Mesenteric fat pad (tissue), 1 donor: ENCODE measurements around the gene KRTAP10-4. TPM values are rescaled to one million over a fixed set of nuclear protein-coding genes. Genes with fewer than 3 reads are reported as not detected.
"Not testable (repeated sequence)": the region's sequence is repeated elsewhere in the genome, so short reads cannot be mapped to it uniquely, and the experiment has no call there.

Experiments
- DNase-seq: peaks from one replicate; pipeline ENCODE4 v3.0.0-alpha.2; 2020; ENCODE audit warnings: low spot score
- long read RNA-seq: library from polyadenylated mRNA; unstranded; transcript quantifications from one replicate; pipeline ENCODE4 v2.0.0, GENCODE V29; 2020
- total RNA-seq: library from RNA; stranded (reverse); fragmentation: NEBNext Ultra II Directional; extraction: Animal tissue kit (Norgen Biotek cat#: 25700); gene quantifications from one replicate; pipeline ENCODE4 v1.2.1, GENCODE V29; 2021
- donor health status: DM: yes; HTN: yes; CAD: no.

KRTAP10-4 gene
- total RNA-seq = not detected
- long read RNA-seq = 0 reads

- DNase-seq = not testable (repeated sequence)
Observed at GRCh38 chr21:44573630-44574456, at the start of gene KRTAP10-4. KRTAP10-4 (plus strand) TSS chr21:44573729; CDS start chr21:44573759, 30 bp downstream.

- DNase-seq = peak; percentile 45
Observed at GRCh38 chr21:44524414-44525371, 48.8 kb upstream of the KRTAP10-4 start.

GRCh38 chr21:44525391-44526095, 48.0 kb upstream of the KRTAP10-4 start:
- DNase-seq = peak; percentile 67

- peak; percentile 59 for DNase-seq
Observed at GRCh38 chr21:44526096-44526997, 47.2 kb upstream of the KRTAP10-4 start.

GRCh38 chr21:44527156-44527982, 46.2 kb upstream of the KRTAP10-4 start:
- peak; percentile 49 for DNase-seq

GRCh38 chr21:44527983-44528633, 45.4 kb upstream of the KRTAP10-4 start:
- DNase-seq = no peak

- DNase-seq = peak; percentile 84
Observed at GRCh38 chr21:44528634-44528995, 44.9 kb upstream of the KRTAP10-4 start.

- peak; percentile 82 for DNase-seq
Observed at GRCh38 chr21:44529011-44529421, 44.5 kb upstream of the KRTAP10-4 start.

GRCh38 chr21:44529503-44530125, 43.9 kb upstream of the KRTAP10-4 start:
- DNase-seq = peak; percentile 77

- no peak for DNase-seq
Observed at GRCh38 chr21:44530221-44530902, 43.2 kb upstream of the KRTAP10-4 start.

- peak; percentile 57 for DNase-seq
Observed at GRCh38 chr21:44530903-44531605, 42.5 kb upstream of the KRTAP10-4 start.

GRCh38 chr21:44531606-44532564, 41.6 kb upstream of the KRTAP10-4 start:
- DNase-seq = peak; percentile 76

- no peak for DNase-seq
Observed at GRCh38 chr21:44532712-44533111, 40.8 kb upstream of the KRTAP10-4 start.

GRCh38 chr21:44533121-44533890, 40.2 kb upstream of the KRTAP10-4 start:
- DNase-seq = peak; percentile 89
